HEK293 (cell line): ENCODE measurements around the gene CDR2L.
A peak's percentile ranks its signal among the peaks of the same experiment; 100 is the strongest.

Experiments used
- HOXD13 ChIP-seq: sonication (generic); formaldehyde crosslinking; IDR thresholded peaks from 2 replicates; pipeline ENCODE4 v1.8.0; 2022; ENCODE audit warnings: missing genetic modification reagents, borderline replicate concordance
- KLF8 ChIP-seq: fragments of 450-650 bp; formaldehyde crosslinking; IDR thresholded peaks from 2 replicates; pipeline ENCODE4 v1.5.1; 2016; ENCODE audit warnings: missing biosample characterization, missing genetic modification characterization
- MZF1 ChIP-seq: fragments of 450-650 bp; formaldehyde crosslinking; IDR thresholded peaks from 2 replicates; pipeline ENCODE4 v1.5.1; 2017; ENCODE audit warnings: missing biosample characterization, missing genetic modification characterization, borderline replicate concordance
- OVOL3 ChIP-seq: fragments of 450-650 bp; formaldehyde crosslinking; IDR thresholded peaks from 2 replicates; pipeline ENCODE4 v1.5.1; 2016; ENCODE audit warnings: missing biosample characterization, missing genetic modification characterization
- PATZ1 ChIP-seq: fragments of 450-650 bp; formaldehyde crosslinking; IDR thresholded peaks from 2 replicates; pipeline ENCODE4 v1.5.1; 2016; ENCODE audit warnings: missing biosample characterization, missing genetic modification characterization
- PBX3 ChIP-seq: sonication (generic); formaldehyde crosslinking; IDR thresholded peaks from 2 replicates; pipeline ENCODE4 v1.8.1; 2022; ENCODE audit warnings: mild to moderate bottlenecking, moderate library complexity, missing genetic modification reagents
- PRDM10 ChIP-seq: fragments of 450-650 bp; formaldehyde crosslinking; IDR thresholded peaks from 2 replicates; pipeline ENCODE4 v1.5.1; 2016; ENCODE audit warnings: missing biosample characterization, missing genetic modification characterization
- YY2 ChIP-seq: fragments of 450-650 bp; formaldehyde crosslinking; IDR thresholded peaks from 2 replicates; pipeline ENCODE4 v1.5.1; 2016; ENCODE audit warnings: missing biosample characterization, missing genetic modification characterization
- ZBTB17 ChIP-seq: fragments of 450-650 bp; formaldehyde crosslinking; IDR thresholded peaks from 2 replicates; pipeline ENCODE4 v1.5.1; 2016; ENCODE audit warnings: missing biosample characterization, missing genetic modification characterization
- ZBTB20 ChIP-seq: fragments of 450-650 bp; formaldehyde crosslinking; IDR thresholded peaks from 2 replicates; pipeline ENCODE4 v1.5.1; 2016; ENCODE audit warnings: missing biosample characterization, missing genetic modification characterization
- ZBTB6 ChIP-seq: fragments of 450-650 bp; formaldehyde crosslinking; IDR thresholded peaks from 2 replicates; pipeline ENCODE4 v1.5.1; 2017; ENCODE audit warnings: missing biosample characterization, missing genetic modification characterization
- ZNF175 ChIP-seq: fragments of 450-650 bp; formaldehyde crosslinking; IDR thresholded peaks from 2 replicates; pipeline ENCODE4 v1.5.1; 2016; ENCODE audit warnings: missing biosample characterization, missing genetic modification characterization
- ZNF184 ChIP-seq: fragments of 450-650 bp; IDR thresholded peaks from 2 replicates; pipeline ENCODE4 v1.5.1; 2018; ENCODE audit warnings: missing biosample characterization, mild to moderate bottlenecking, missing genetic modification characterization
- ZNF2 ChIP-seq: fragments of 450-650 bp; formaldehyde crosslinking; IDR thresholded peaks from 2 replicates; pipeline ENCODE4 v1.5.1; 2016; ENCODE audit warnings: missing biosample characterization, missing genetic modification characterization
- ZNF214 ChIP-seq: fragments of 450-650 bp; formaldehyde crosslinking; IDR thresholded peaks from 2 replicates; pipeline ENCODE4 v1.5.1; 2017; ENCODE audit warnings: missing biosample characterization, mild to moderate bottlenecking, missing genetic modification characterization, borderline replicate concordance
- ZNF24 ChIP-seq: fragments of 450-650 bp; formaldehyde crosslinking; IDR thresholded peaks from 2 replicates; pipeline ENCODE4 v1.5.1; 2016; ENCODE audit warnings: missing biosample characterization, missing genetic modification characterization
- ZNF248 ChIP-seq: fragments of 450-650 bp; formaldehyde crosslinking; IDR thresholded peaks from 2 replicates; pipeline ENCODE4 v1.5.1; 2017; ENCODE audit warnings: missing biosample characterization, missing genetic modification characterization
- ZNF335 ChIP-seq: fragments of 450-650 bp; formaldehyde crosslinking; conservative IDR thresholded peaks from 2 replicates; pipeline ENCODE4 v1.5.1; 2016; ENCODE audit warnings: missing biosample characterization, missing genetic modification characterization
- ZNF341 ChIP-seq: fragments of 450-650 bp; formaldehyde crosslinking; IDR thresholded peaks from 2 replicates; pipeline ENCODE4; 2016; ENCODE audit warnings: low read depth, missing biosample characterization, missing genetic modification characterization
- ZNF423 ChIP-seq: fragments of 450-650 bp; formaldehyde crosslinking; IDR thresholded peaks from 2 replicates; pipeline ENCODE4 v1.5.1; 2016; ENCODE audit warnings: missing biosample characterization, missing genetic modification characterization
- ZNF488 ChIP-seq: fragments of 450-650 bp; formaldehyde crosslinking; IDR thresholded peaks from 2 replicates; pipeline ENCODE4 v1.5.1; 2016; ENCODE audit warnings: missing biosample characterization, missing genetic modification characterization
- ZNF510 ChIP-seq: fragments of 450-650 bp; formaldehyde crosslinking; IDR thresholded peaks from 2 replicates; pipeline ENCODE4 v1.5.1; 2018; ENCODE audit warnings: mild to moderate bottlenecking, missing genetic modification characterization, missing biosample characterization; ENCODE audit not compliant: insufficient replicate concordance
- ZNF639 ChIP-seq: fragments of 450-650 bp; formaldehyde crosslinking; IDR thresholded peaks from 2 replicates; pipeline ENCODE4 v1.5.1; 2016; ENCODE audit warnings: missing biosample characterization, missing genetic modification characterization
- ZNF776 ChIP-seq: fragments of 450-650 bp; formaldehyde crosslinking; IDR thresholded peaks from 2 replicates; pipeline ENCODE4 v1.5.0; 2017; ENCODE audit warnings: missing biosample characterization, missing genetic modification characterization, borderline replicate concordance
- ZSCAN23 ChIP-seq: fragments of 450-650 bp; formaldehyde crosslinking; IDR thresholded peaks from 2 replicates; pipeline ENCODE4 v1.5.1; 2016; ENCODE audit warnings: missing biosample characterization, missing genetic modification characterization
- ZSCAN30 ChIP-seq: fragments of 450-650 bp; IDR thresholded peaks from 2 replicates; pipeline ENCODE4 v1.5.1; 2018; ENCODE audit warnings: missing biosample characterization, mild to moderate bottlenecking, missing genetic modification characterization, moderate library complexity
- ZSCAN5A ChIP-seq: fragments of 450-650 bp; formaldehyde crosslinking; IDR thresholded peaks from 2 replicates; pipeline ENCODE4 v1.5.1; 2016; ENCODE audit warnings: missing biosample characterization, missing genetic modification characterization

CDR2L gene

GRCh38 chr17:75012346-75013091, 25.1 kb downstream of the CDR2L start, which contains the start of gene MRPL58 (continued):
- TF ChIP-seq ZNF510 (no peak), ZNF335 (tag by site-specific recombination) (peak; percentile 99), ZNF175 (tag by site-specific recombination) (no peak), ZNF214 (tag by site-specific recombination) (no peak), OVOL3 (tag by site-specific recombination) (no peak), ZBTB20 (tag by site-specific recombination) (peak; percentile 52; the same call in 1 of the 2 replicates), ZNF423 (peak; percentile 11; the same call in 1 of the 2 replicates), PBX3 (0 out of 2 replicates have a peak, but pooled peaks have one; percentile 58), YY2 (tag by site-specific recombination) (peak; percentile 99), ZBTB6 (tag by site-specific recombination) (peak; percentile 65; the same call in 1 of the 2 replicates), ZBTB17 (tag by site-specific recombination) (peak; percentile 81), ZNF776 (tag by site-specific recombination) (no peak), ZNF639 (tag by site-specific recombination) (peak; percentile 87), HOXD13 (CRISPR knock-in tag) (no peak; the same call in 1 of the 2 replicates), ZNF24 (peak; percentile 66; the same call in 1 of the 2 replicates), ZSCAN30 (peak; percentile 96), KLF8 (peak; percentile 85; the same call in 1 of the 2 replicates), ZNF184 (tag by site-specific recombination) (peak; percentile 57; the same call in 1 of the 2 replicates), ZSCAN23 (tag by site-specific recombination) (peak; percentile 63; the same call in 1 of the 2 replicates), ZSCAN5A (tag by site-specific recombination) (peak; percentile 99), PRDM10 (tag by site-specific recombination) (peak; percentile 65), ZNF2 (tag by site-specific recombination) (no peak; the same call in 1 of the 2 replicates), ZNF341 (tag by site-specific recombination) (no peak), MZF1 (tag by site-specific recombination) (0 out of 2 replicates have a peak, but pooled peaks have one; percentile 20), ZNF248 (tag by site-specific recombination) (no peak), PATZ1 (tag by site-specific recombination) (peak; percentile 85), ZNF488 (tag by site-specific recombination) (no peak)
